HepG2 (cell line): Measurements from ENCODE around the gene HIC1. TPM values are rescaled to one million over a fixed set of nuclear protein-coding genes. Genes with fewer than 3 reads are reported as not detected.

Source experiments
- AKAP8 ChIP-seq: sonication (generic); formaldehyde crosslinking; IDR thresholded peaks from 2 replicates; pipeline ENCODE4 v1.5.1; 2020; ENCODE audit warnings: mild to moderate bottlenecking, missing genetic modification reagents
- CERS6 ChIP-seq: sonication (generic); formaldehyde crosslinking; IDR thresholded peaks from 2 replicates; pipeline ENCODE4 v1.5.0; 2020; ENCODE audit warnings: missing genetic modification reagents
- ELF4 ChIP-seq: sonication (generic); formaldehyde crosslinking; IDR thresholded peaks from 2 replicates; pipeline ENCODE4 v1.5.0; 2020; ENCODE audit warnings: missing genetic modification reagents, mild to moderate bottlenecking, moderate library complexity, borderline replicate concordance
- FOXK1 ChIP-seq: sonication (generic); formaldehyde crosslinking; IDR thresholded peaks from 2 replicates; pipeline ENCODE4 v1.4.0; 2020; ENCODE audit warnings: low read depth, missing genetic modification reagents, borderline replicate concordance
- FUBP1 ChIP-seq: sonication (generic); formaldehyde crosslinking; IDR thresholded peaks from 2 replicates; pipeline ENCODE4 v1.5.1; 2020; ENCODE audit warnings: missing genetic modification reagents, mild to moderate bottlenecking, borderline replicate concordance
- GTF2F1 ChIP-seq: fragments of 150-350 bp; IDR thresholded peaks from 2 replicates; pipeline ENCODE4 v1.6.1; 2014; ENCODE audit warnings: low read length
- KAT8 ChIP-seq: IDR thresholded peaks from 2 replicates; pipeline ENCODE4 v1.6.1; 2016; ENCODE audit warnings: missing genetic modification reagents, missing compliant biosample characterization
- MAZ ChIP-seq, 2 experiments: sonication (generic) in 1 of 2; formaldehyde crosslinking in 1 of 2; IDR thresholded peaks; 2 replicates each; pipeline versions ENCODE4 v1.5.0 to v1.6.1; 2012 to 2020; ENCODE audit warnings: low read depth in 2 of 2, mild to moderate bottlenecking in 2 of 2, borderline replicate concordance in 1 of 2, improper control_type of control experiment in 1 of 2, low read length in 1 of 2, missing genetic modification reagents in 1 of 2, moderate library complexity in 1 of 2
- PAX8 ChIP-seq: sonication (generic); formaldehyde crosslinking; IDR thresholded peaks from 2 replicates; pipeline ENCODE4 v1.8.0; 2022; ENCODE audit warnings: mild to moderate bottlenecking, missing genetic modification reagents, borderline replicate concordance
- PHB2 ChIP-seq: fragments of 450-650 bp; IDR thresholded peaks from 2 replicates; pipeline ENCODE4 v1.6.1; 2018; ENCODE audit not compliant: partially characterized antibody
- XRCC5 ChIP-seq: fragments of 200-400 bp; formaldehyde crosslinking; optimal IDR thresholded peaks from 2 replicates; pipeline ENCODE3; 2017; ENCODE audit warnings: mild to moderate bottlenecking, low read length
- YEATS2 ChIP-seq: sonication (generic); formaldehyde crosslinking; IDR thresholded peaks from 2 replicates; pipeline ENCODE4 v1.4.0; 2020; ENCODE audit warnings: missing genetic modification reagents, borderline replicate concordance
- ZMYM3 ChIP-seq: sonication (generic); formaldehyde crosslinking; IDR thresholded peaks from 2 replicates; pipeline ENCODE4 v1.5.1; 2020; ENCODE audit warnings: mild to moderate bottlenecking, missing genetic modification reagents
- ZNF205 ChIP-seq: IDR thresholded peaks from 2 replicates; pipeline ENCODE4 v1.6.1; 2018; ENCODE audit warnings: missing biosample characterization, missing genetic modification reagents
- ZNF33A ChIP-seq: sonication (generic); formaldehyde crosslinking; IDR thresholded peaks from 2 replicates; pipeline ENCODE4 v1.5.1; 2020; ENCODE audit warnings: missing genetic modification reagents, mild to moderate bottlenecking, moderate library complexity, borderline replicate concordance
- ZNF503 ChIP-seq: sonication (generic); formaldehyde crosslinking; IDR thresholded peaks from 2 replicates; pipeline ENCODE4 v1.4.0; 2020; ENCODE audit warnings: missing genetic modification reagents
- ZNF770 ChIP-seq: sonication (generic); formaldehyde crosslinking; IDR thresholded peaks from 2 replicates; pipeline ENCODE4 v1.5.0; 2020; ENCODE audit warnings: mild to moderate bottlenecking, missing genetic modification reagents
- ZNF790 ChIP-seq: sonication (generic); formaldehyde crosslinking; IDR thresholded peaks from 2 replicates; pipeline ENCODE4 v1.8.0; 2022; ENCODE audit warnings: missing genetic modification reagents, mild to moderate bottlenecking, borderline replicate concordance
- ZSCAN9 ChIP-seq: IDR thresholded peaks from 2 replicates; pipeline ENCODE4 v1.6.1; 2016; ENCODE audit warnings: borderline replicate concordance
- polyA plus RNA-seq, 8 experiments: library from polyadenylated mRNA; depleted of rRNA in 3 of 8; stranded (reverse) in 7 of 8; unstranded in 1 of 8; fragments of >200 nt; fragmentation: Illumina TruSeq in 4 of 8; extraction: Trizol in 4 of 8; gene quantifications; 2 replicates each; pipeline versions ENCODE4 v1.2.1 to v1.2.3, GENCODE V29; 2011 to 2016; ENCODE audit warnings: low read depth in 4 of 8, missing spikeins in 1 of 8, mixed read lengths in 1 of 8; ENCODE audit not compliant: insufficient read depth in 1 of 8
- total RNA-seq, 5 experiments: library from RNA; depleted of rRNA; stranded (reverse); fragments of >200 nt; fragmentation: Illumina TruSeq; extraction: Trizol; gene quantifications; 2 replicates each; pipeline ENCODE4 v1.2.3, GENCODE V29; 2016; ENCODE audit warnings: low read depth in 1 of 5

Gene HIC1
- total and polyA plus RNA-seq, 2 of the 13 experiments (the other 11 are each of a cell fraction or from before 2014, with no cell fraction given): 0.04 to 0.31 TPM

GRCh38 chr17:2094891-2095535 is 40.1 kb downstream of the HIC1 start (continued):
- TF ChIP-seq GTF2F1 (no peak), ZNF205 (CRISPR knock-in tag) (no peak), ZMYM3 (CRISPR knock-in tag) (peak; percentile 15; the same call in 1 of the 2 replicates), CERS6 (CRISPR knock-in tag) (no peak), ZNF503 (CRISPR knock-in tag) (no peak), ZNF790 (CRISPR knock-in tag) (no peak), FUBP1 (CRISPR knock-in tag) (no peak), YEATS2 (CRISPR knock-in tag) (peak; percentile 60; the same call in 1 of the 2 replicates), ELF4 (no peak), MAZ (IDR thresholded peaks at IDR 0.05; ENCODE audit: borderline replicate concordance, low read depth, low read length) (peak; percentile 58; the same call in 1 of the 2 replicates), MAZ (CRISPR knock-in tag; IDR thresholded peaks at IDR 0.05; ENCODE audit: low read depth) (no peak), PAX8 (0 out of 2 replicates have a peak, but pooled peaks have one; percentile 49), ZSCAN9 (CRISPR knock-in tag) (peak; percentile 70; the same call in 1 of the 2 replicates), FOXK1 (CRISPR knock-in tag) (no peak), XRCC5 (peak; percentile 95), ZNF33A (CRISPR knock-in tag) (no peak), AKAP8 (no peak), PHB2 (no peak), KAT8 (CRISPR knock-in tag) (0 out of 2 replicates have a peak, but pooled peaks have one; percentile 52), ZNF770 (CRISPR knock-in tag) (peak; percentile 86)
